ENCODE results near the gene ST8SIA2. TPM values are rescaled to one million over a fixed set of nuclear protein-coding genes. Genes with fewer than 3 reads are reported as not detected.

The ST8SIA2 gene
- total RNA-seq, 4 donors from 2014 or later: not detected

- 73% methylated on average over 7 of the region's 7 CpGs for WGBS
- no peaks in the 10 kb centered on the region for H3K9me3 ChIP-seq
- peaks cover 23% of the 10 kb centered on the region for H3K27me3 ChIP-seq
- no peaks in the 10 kb centered on the region for H3K36me3 ChIP-seq
- no peaks in the 10 kb centered on the region for H3K4me1 ChIP-seq
- no peak overlapping the region for H3K27ac ChIP-seq
- TF ChIP-seq POLR2AphosphoS5 (IDR thresholded peaks at IDR 0.05): no peak
- TF ChIP-seq, protein P1, sequence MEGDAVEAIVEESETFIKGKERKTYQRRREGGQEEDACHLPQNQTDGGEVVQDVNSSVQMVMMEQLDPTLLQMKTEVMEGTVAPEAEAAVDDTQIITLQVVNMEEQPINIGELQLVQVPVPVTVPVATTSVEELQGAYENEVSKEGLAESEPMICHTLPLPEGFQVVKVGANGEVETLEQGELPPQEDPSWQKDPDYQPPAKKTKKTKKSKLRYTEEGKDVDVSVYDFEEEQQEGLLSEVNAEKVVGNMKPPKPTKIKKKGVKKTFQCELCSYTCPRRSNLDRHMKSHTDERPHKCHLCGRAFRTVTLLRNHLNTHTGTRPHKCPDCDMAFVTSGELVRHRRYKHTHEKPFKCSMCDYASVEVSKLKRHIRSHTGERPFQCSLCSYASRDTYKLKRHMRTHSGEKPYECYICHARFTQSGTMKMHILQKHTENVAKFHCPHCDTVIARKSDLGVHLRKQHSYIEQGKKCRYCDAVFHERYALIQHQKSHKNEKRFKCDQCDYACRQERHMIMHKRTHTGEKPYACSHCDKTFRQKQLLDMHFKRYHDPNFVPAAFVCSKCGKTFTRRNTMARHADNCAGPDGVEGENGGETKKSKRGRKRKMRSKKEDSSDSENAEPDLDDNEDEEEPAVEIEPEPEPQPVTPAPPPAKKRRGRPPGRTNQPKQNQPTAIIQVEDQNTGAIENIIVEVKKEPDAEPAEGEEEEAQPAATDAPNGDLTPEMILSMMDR (IDR thresholded peaks at IDR 0.05): no peak
- no peak for TF ChIP-seq EP300 (IDR thresholded peaks at IDR 0.05)
- TF ChIP-seq POLR2A (IDR thresholded peaks at IDR 0.05): no peak
- no peak overlapping the region for H3K4me3 ChIP-seq
- no peak for DNase-seq (ENCODE audit: low spot score in 2 of 2)
Measured at GRCh38 chr15:92418864-92419263, 25.2 kb downstream of the ST8SIA2 start.

DNA sequence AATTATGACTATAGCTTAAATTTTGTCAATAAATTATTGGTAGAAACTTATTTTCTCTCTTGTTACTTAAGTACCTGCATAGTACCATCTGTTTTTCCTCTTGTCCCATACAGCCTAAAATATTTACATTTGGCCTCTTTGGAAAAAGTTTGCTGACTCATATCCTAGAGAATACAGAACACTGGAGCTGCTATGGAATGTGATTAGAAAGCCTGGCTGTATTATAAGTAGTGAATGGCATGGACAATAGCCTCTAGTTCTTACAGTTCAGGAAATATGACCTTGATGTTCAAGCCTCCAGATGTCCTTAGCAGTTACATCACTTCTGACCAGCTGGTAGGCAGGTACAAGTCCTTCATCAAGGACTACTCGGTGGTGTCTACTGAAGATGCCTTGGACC, 28.3 kb downstream of the ST8SIA2 start:
- no peak for DNase-seq (ENCODE audit: low spot score in 2 of 2)
- 83% methylated on average over 1 of the region's 1 CpG for WGBS
- Histone ChIP-seq H3K36me3 (no peaks in the 10 kb centered on the region), H3K9me3 (no peaks in the 10 kb centered on the region), H3K4me3 (no peak overlapping the region), H3K27me3 (peaks cover 19% of the 10 kb centered on the region), H3K4me1 (no peaks in the 10 kb centered on the region), H3K27ac (no peak overlapping the region)
- TF ChIP-seq, protein P1 (IDR thresholded peaks at IDR 0.05): no peak

GRCh38 chr15:92425578-92426225, 32.0 kb downstream of the ST8SIA2 start:
- DNase-seq (ENCODE audit: low spot score in 2 of 2): no peak
- Histone ChIP-seq H3K4me3 (no peak overlapping the region), H3K36me3 (no peaks in the 10 kb centered on the region), H3K27me3 (peaks cover 10% of the 10 kb centered on the region), H3K4me1 (no peaks in the 10 kb centered on the region), H3K9me3 (no peaks in the 10 kb centered on the region), H3K27ac (no peak overlapping the region)
- 81% methylated on average over 12 of the region's 12 CpGs for WGBS
- TF ChIP-seq, protein P1 (IDR thresholded peaks at IDR 0.05): no peak
- TF ChIP-seq EP300 (IDR thresholded peaks at IDR 0.05) (no peak), POLR2AphosphoS5 (IDR thresholded peaks at IDR 0.05) (no peak), POLR2A (IDR thresholded peaks at IDR 0.05) (no peak)

DNA sequence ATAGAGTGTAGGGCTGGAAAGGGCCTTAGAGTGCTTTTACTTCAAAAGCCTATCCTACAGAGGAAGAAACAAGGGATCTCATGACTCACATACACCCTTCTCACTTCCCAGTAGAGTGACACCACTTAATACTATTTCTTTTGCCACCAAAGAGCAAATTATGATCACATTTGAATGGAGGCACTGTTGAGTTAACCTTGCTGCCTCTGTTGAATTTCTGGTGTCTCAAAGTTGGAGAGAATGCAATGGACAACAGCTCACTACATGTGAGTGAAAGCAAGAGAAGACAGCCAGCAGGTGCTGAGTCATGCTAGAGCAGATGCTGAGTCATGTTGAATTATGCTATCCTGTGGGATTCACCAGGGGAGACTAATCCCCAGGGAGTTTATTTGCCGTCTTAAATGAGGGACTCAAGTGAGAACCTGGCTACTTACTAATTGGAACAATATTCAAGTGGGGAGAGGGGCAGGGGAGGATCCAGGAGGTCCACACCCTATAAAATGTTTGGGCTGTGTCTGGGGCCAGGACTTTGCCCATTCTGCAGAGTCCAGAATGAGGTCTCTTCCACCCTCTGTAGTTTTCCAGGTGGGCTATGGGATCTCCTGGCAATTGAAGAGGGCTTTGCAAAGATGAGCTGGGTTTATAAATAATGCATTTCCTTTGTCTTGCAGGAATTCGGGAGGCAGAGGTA, 35.8 kb downstream of the ST8SIA2 start:
- H3K27me3 ChIP-seq: peaks cover 21% of the 10 kb centered on the region
- H3K9me3 ChIP-seq: no peaks in the 10 kb centered on the region
- no peaks in the 10 kb centered on the region for H3K4me1 ChIP-seq
- no peak for DNase-seq (ENCODE audit: low spot score in 2 of 2)
- H3K27ac ChIP-seq: no peak overlapping the region
- WGBS: 46% methylated on average over 2 of the region's 2 CpGs
- TF ChIP-seq POLR2AphosphoS5 (IDR thresholded peaks at IDR 0.05): no peak
- TF ChIP-seq EP300 (IDR thresholded peaks at IDR 0.05): no peak
- TF ChIP-seq, protein P1 (IDR thresholded peaks at IDR 0.05): no peak
- no peak for TF ChIP-seq POLR2A (IDR thresholded peaks at IDR 0.05)
- no peak overlapping the region for H3K4me3 ChIP-seq
- no peaks in the 10 kb centered on the region for H3K36me3 ChIP-seq

DNA sequence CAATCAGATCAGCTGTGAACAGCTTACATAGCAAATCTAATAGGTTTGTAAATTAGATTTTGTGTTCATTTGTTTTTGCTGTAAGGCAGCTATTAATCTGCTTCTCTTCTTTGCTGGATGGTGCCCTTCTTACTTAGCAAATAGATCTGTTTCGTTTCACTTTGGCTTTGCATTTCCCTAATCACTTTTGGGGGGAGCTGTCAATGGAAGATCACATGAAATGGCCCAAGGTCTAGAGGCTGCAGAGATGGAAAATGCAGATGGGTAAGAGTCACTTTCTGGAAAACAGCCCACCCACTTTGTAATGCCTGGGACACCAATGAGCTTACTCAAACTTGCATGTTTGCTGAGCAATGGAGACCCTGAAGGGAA, 36.4 kb downstream of the ST8SIA2 start:
- TF ChIP-seq EP300 (IDR thresholded peaks at IDR 0.05) (no peak), POLR2AphosphoS5 (IDR thresholded peaks at IDR 0.05) (no peak), POLR2A (IDR thresholded peaks at IDR 0.05) (no peak)
- TF ChIP-seq, protein P1 (IDR thresholded peaks at IDR 0.05): no peak
- no peaks in the 10 kb centered on the region for H3K36me3 ChIP-seq
- no peak for DNase-seq (ENCODE audit: low spot score in 2 of 2)
- 89% methylated on average over 1 of the region's 1 CpG for WGBS
- no peaks in the 10 kb centered on the region for H3K4me1 ChIP-seq
- peaks cover 22% of the 10 kb centered on the region for H3K27me3 ChIP-seq
- no peaks in the 10 kb centered on the region for H3K9me3 ChIP-seq
- no peak overlapping the region for H3K4me3 ChIP-seq
- H3K27ac ChIP-seq: no peak overlapping the region

Data from suprapubic skin (tissue), 4 donors.